GM21381 (cell line): Measurements from ENCODE around the gene AKR1B1.
A peak's percentile ranks its signal among the peaks of the same experiment; 100 is the strongest.

ENCODE experiments used
- ATAC-seq: cut with Tn5 transposase; IDR thresholded peaks from one replicate; pipeline ENCODE4 v1.9.1; 2021; ENCODE audit warnings: mild to moderate bottlenecking, moderate library complexity; ENCODE audit not compliant: unreplicated experiment

The AKR1B1 gene

GRCh38 chr7:134470864-134471263 is 12.0 kb upstream of the AKR1B1 start:
- ATAC-seq = no peak

- ATAC-seq = no peak
These were observed 10.7 kb upstream of the AKR1B1 start for GRCh38 chr7:134469622-134470021.

- no peak for ATAC-seq
These were observed 9.6 kb upstream of the AKR1B1 start for GRCh38 chr7:134468475-134468874.

DNA sequence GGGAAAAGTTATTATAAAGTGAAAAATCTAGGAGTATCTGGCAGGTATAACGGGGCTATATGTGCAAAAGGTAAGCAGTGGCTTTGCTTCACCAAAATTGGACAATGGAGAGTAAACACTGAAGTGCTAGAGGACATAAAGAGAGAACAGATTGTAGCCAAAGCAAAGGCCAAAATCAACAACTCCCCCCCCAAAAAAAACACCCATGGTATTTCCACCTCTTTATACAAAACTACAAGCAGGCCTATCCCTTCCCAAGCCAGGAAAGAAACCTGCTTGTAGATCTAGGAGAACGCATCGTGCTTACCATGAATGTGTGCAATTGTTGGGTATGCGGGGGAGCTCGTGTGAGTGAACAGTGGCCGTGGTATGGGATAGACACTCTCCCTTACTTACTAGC is 9.2 kb upstream of the AKR1B1 start:
- no peak for ATAC-seq

- ATAC-seq = no peak
These were observed 6.6 kb upstream of the AKR1B1 start for GRCh38 chr7:134465491-134465890.

DNA sequence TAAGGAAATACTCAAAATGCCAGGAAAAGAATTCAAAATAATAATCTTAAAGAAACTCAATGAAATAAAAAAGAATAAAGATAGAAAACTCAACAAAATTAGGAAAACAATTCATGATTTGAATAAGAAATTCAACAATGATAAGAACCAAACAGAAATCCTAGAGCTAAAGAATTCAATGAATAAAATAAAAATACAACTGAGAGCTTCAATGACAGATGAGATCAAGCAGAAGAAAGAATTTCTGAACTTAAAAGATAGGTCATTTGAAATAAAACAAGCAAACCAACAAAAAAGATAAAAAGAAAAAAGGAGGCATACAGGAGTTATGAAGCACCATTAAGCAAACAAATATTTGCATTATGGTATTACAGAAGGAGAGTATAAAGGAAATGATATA is 5.6 kb upstream of the AKR1B1 start:
- ATAC-seq = no peak

GRCh38 chr7:134463751-134464150 is 4.9 kb upstream of the AKR1B1 start:
- ATAC-seq = no peak

- ATAC-seq = no peak
These were observed 3.5 kb upstream of the AKR1B1 start for GRCh38 chr7:134462337-134462925.

- no peak for ATAC-seq
These were observed 3.0 kb upstream of the AKR1B1 start for GRCh38 chr7:134461916-134462315.

DNA sequence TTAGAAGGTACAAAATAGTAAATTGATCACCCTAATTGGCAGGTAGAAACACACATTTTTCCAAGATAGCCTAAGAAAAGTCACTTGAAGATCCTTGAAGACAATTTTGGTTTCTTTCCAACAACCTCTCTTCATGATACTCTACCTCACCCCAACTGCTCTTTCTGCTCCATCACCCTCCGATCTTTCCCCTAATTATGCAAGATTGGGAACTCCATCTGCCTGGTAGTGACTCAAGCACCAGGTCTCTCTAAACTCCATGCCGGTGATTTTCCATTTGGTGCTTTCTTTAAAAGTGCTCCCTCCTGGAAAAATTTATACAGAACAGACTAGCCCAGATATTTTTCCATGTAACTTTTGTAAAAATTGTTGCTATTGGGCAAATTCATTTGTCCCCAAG is 1.1 kb upstream of the AKR1B1 start:
- no peak for ATAC-seq

GRCh38 chr7:134458341-134458805 is 527 bp downstream of the AKR1B1 start:
- peak; percentile 48 for ATAC-seq

DNA sequence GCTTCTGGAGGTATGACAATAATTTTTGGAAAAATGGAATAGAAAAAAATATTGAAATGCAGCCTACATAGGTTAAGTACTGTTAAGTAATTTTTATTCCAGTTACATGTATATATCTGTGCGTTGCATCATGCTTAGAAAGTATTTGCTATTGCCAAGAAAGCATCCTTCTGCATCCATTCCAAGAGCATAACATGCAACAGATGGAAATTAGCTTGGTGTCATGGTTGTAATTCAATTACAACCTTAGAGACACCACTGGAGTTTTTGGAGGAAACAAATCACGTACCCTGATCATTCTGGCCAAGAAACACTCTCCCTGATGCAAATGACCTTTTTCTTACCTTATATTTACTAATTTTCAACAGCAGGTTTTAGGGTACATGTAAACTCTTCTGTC is 1.7 kb downstream of the AKR1B1 start:
- ATAC-seq = no peak

DNA sequence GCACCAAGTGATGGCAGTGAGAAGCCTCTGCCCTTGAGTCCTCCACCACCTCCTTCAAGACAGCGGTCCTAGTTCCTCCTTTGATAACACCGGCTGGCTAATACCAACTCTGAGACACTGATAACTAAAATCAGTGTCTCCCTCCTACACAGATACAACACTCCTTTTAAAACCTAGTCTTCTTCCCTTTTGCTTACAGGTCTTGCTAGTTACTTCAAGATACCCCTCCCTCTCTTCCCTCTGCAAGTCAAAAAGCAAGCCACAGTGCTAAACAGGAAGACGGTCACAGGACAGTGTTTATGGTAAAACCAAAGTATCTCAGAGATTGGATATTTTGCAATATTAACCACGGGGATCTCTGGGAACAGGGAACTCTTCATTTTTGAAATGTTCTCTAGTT is 4.6 kb downstream of the AKR1B1 start:
- ATAC-seq = no peak

- ATAC-seq = no peak
These were observed 5.4 kb downstream of the AKR1B1 start for GRCh38 chr7:134453518-134453917.

DNA sequence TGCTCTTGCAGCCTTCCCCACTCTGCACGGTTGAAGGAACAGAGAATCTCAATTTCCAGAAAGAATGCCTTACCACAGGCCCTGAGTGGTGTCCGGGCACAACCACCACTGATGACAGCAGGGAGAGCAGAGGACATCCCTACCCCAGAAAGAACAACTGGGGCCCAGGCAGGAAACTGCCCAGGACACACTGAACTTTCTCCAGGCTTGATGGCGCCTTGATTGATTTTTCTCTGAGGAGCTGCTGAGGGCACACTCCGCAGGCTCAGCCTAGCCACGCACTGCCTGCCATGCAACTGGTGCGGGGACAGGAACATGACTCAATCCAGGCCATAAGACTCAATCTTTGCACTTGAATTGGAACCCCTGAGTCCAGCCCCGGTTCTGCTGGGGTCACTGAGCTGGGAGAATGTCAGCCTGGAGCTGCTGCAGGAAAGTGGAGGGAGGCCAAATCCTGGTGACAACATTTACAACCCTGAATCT is 5.9 kb downstream of the AKR1B1 start:
- ATAC-seq = no peak

DNA sequence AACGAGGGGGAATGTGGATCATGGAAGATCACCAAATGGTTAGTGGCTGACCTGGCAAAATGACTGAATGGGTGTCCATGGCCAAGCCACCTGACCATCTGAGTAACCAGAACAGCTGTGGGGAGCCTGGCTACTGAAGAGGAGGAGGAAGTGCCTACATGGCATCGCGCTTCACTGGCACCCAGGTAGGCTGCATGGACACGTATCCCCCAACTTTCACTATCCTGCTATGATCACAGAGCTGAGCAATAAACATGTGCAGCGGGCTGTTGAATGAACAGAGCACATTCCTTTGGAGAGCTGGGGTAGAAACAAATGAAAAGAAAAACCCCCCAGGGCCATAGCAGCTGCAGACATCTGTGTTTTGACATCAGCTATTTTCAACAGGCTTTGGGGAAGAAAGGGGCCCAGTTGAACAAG is 6.5 kb downstream of the AKR1B1 start:
- no peak for ATAC-seq

GRCh38 chr7:134451656-134452055 is 7.2 kb downstream of the AKR1B1 start:
- no peak for ATAC-seq

GRCh38 chr7:134450294-134451000 is 8.5 kb downstream of the AKR1B1 start:
- ATAC-seq = no peak

- ATAC-seq = no peak
These were observed 9.2 kb downstream of the AKR1B1 start for GRCh38 chr7:134449680-134450079.

DNA sequence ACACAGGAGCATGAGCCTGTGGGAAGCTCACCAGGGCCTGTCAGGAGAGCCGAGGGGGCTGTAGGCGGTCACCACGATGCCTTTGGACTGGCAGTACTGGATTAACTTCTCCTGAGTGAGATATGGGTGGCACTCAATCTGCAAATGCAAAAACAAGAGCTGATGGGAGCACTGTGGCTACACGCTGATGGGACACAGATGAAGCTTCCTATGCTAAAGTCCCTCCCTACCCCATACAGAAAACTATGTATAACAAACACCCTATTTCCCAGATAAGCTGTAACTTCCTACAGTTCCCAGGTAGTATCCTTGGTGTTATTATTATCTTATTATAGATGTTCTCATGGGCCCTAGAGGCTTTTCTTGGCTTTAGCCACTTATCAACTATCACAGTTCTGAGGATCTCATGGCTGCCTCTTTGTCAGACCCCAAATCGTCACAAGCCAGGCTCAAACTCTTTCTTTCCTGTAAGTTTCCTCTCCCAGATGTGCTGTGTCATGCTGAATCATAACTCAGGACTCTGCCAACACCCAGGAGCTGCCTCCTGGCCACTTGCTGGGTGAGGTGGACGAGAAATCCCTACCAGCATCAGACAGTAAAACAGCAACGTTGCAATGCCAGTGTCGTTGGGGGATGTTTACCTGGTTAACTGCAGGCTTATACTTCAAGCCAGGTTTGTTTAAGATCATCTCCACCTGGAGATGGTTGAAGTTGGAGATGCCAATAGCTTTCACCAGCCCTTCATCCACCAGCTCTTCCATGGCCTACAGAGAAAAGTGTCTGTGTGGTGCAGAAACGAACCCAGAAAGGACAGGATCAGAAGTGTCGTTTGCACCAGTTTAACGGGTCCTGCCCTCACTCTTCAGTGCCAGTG is 10.3 kb downstream of the AKR1B1 start:
- no peak for ATAC-seq

- no peak for ATAC-seq
These were observed 11.5 kb downstream of the AKR1B1 start for GRCh38 chr7:134447383-134447782.

GRCh38 chr7:134446923-134447322 is 12.0 kb downstream of the AKR1B1 start:
- no peak for ATAC-seq
